HEK293 (cell line): Measurements from ENCODE around the gene KRT74.

Source experiments
- CTCF ChIA-PET: fragments of 350-600 bp; formaldehyde crosslinking; extraction: SDS; loops from one replicate; lab custom pipeline; 2021; ENCODE audit warnings: antibody characterized with exemption; lab: Yijun Ruan, JAX
- POLR2A ChIA-PET: fragments of 300-600 bp; formaldehyde crosslinking; extraction: SDS; loops from one replicate; lab custom pipeline; 2020; ENCODE audit warnings: antibody characterized with exemption, inconsistent platforms; lab: Yijun Ruan, JAX
- H3K27ac ChIP-seq: fragments of 200-500 bp; sonication (Bioruptor generic); 2 replicates; pipeline ENCODE4 v1.5.1; 2014; ENCODE audit warnings: low read depth, low read length, control low read depth, inconsistent platforms; ENCODE audit errors: extremely low read depth
- H3K36me3 ChIP-seq, 2 experiments: fragments of 200-500 bp in 1 of 2; sonication (Bioruptor generic) in 1 of 2; 1 replicate in 1 of 2; 2 replicates in 1 of 2; pipeline ENCODE4 v1.5.1; 2014 to 2017; ENCODE audit warnings: inconsistent platforms in 2 of 2, low read length in 2 of 2; ENCODE audit not compliant: control insufficient read depth in 2 of 2, insufficient read depth in 1 of 2
- H3K4me1 ChIP-seq: fragments of 200-500 bp; sonication (Bioruptor generic); 2 replicates; pipeline ENCODE4 v1.5.1; 2014; ENCODE audit warnings: mild to moderate bottlenecking, low read length, inconsistent platforms; ENCODE audit not compliant: control insufficient read depth, insufficient read depth
- H3K4me3 ChIP-seq: 2 replicates; pipeline ENCODE4 v1.5.1; 2011; ENCODE audit warnings: low read depth, mild to moderate bottlenecking, control low read depth, low read length, moderate library complexity
- H3K9me3 ChIP-seq: fragments of 200-500 bp; sonication (Bioruptor generic); 2 replicates; pipeline ENCODE4 v1.5.1; 2014; ENCODE audit warnings: low read depth, low read length, inconsistent platforms; ENCODE audit not compliant: control insufficient read depth, insufficient read depth
- GLIS1 ChIP-seq: fragments of 450-650 bp; formaldehyde crosslinking; IDR thresholded peaks from 2 replicates; pipeline ENCODE4 v1.5.1; 2016; ENCODE audit warnings: missing biosample characterization, missing genetic modification characterization
- MZF1 ChIP-seq: fragments of 450-650 bp; formaldehyde crosslinking; IDR thresholded peaks from 2 replicates; pipeline ENCODE4 v1.5.1; 2017; ENCODE audit warnings: missing biosample characterization, missing genetic modification characterization, borderline replicate concordance
- SP2 ChIP-seq: fragments of 450-650 bp; formaldehyde crosslinking; IDR thresholded peaks from 2 replicates; pipeline ENCODE4 v1.5.1; 2016; ENCODE audit warnings: missing biosample characterization, missing genetic modification characterization
- TRIM28 ChIP-seq: IDR thresholded peaks from 2 replicates; pipeline ENCODE4 v1.6.1; 2011; ENCODE audit warnings: low read length, control low read depth, borderline replicate concordance
- ZNF10 ChIP-seq: fragments of 450-650 bp; formaldehyde crosslinking; IDR thresholded peaks from 2 replicates; pipeline ENCODE4 v1.5.1; 2017; ENCODE audit warnings: missing biosample characterization, missing genetic modification characterization
- ZNF157 ChIP-seq: fragments of 450-650 bp; formaldehyde crosslinking; IDR thresholded peaks from 2 replicates; pipeline ENCODE4 v1.5.1; 2016; ENCODE audit warnings: missing biosample characterization, missing genetic modification characterization
- ZNF19 ChIP-seq: fragments of 450-650 bp; formaldehyde crosslinking; IDR thresholded peaks from 2 replicates; pipeline ENCODE4; 2016; ENCODE audit warnings: missing biosample characterization, missing genetic modification characterization, low read depth
- ZNF239 ChIP-seq: fragments of 450-650 bp; formaldehyde crosslinking; IDR thresholded peaks from 2 replicates; pipeline ENCODE4 v1.5.1; 2016; ENCODE audit warnings: missing biosample characterization, missing genetic modification characterization
- ZNF354C ChIP-seq: fragments of 450-650 bp; formaldehyde crosslinking; IDR thresholded peaks from 2 replicates; pipeline ENCODE4 v1.5.1; 2016; ENCODE audit warnings: missing biosample characterization, missing genetic modification characterization, low read depth, borderline replicate concordance
- ZNF391 ChIP-seq: fragments of 450-650 bp; formaldehyde crosslinking; IDR thresholded peaks from 2 replicates; pipeline ENCODE4 v1.5.1; 2016; ENCODE audit warnings: low read depth, missing biosample characterization, missing genetic modification characterization, borderline replicate concordance
- ZNF404 ChIP-seq: fragments of 450-650 bp; formaldehyde crosslinking; IDR thresholded peaks from 2 replicates; pipeline ENCODE4 v1.5.1; 2017; ENCODE audit warnings: missing biosample characterization, missing genetic modification characterization
- ZNF423 ChIP-seq: fragments of 450-650 bp; formaldehyde crosslinking; IDR thresholded peaks from 2 replicates; pipeline ENCODE4 v1.5.1; 2016; ENCODE audit warnings: missing biosample characterization, missing genetic modification characterization
- ZNF426 ChIP-seq: fragments of 450-650 bp; formaldehyde crosslinking; IDR thresholded peaks from 2 replicates; pipeline ENCODE4 v1.5.1; 2017; ENCODE audit warnings: missing biosample characterization, missing genetic modification characterization, mild to moderate bottlenecking, inconsistent platforms, moderate library complexity
- ZNF433 ChIP-seq: fragments of 450-650 bp; formaldehyde crosslinking; IDR thresholded peaks from 2 replicates; pipeline ENCODE4 v1.5.1; 2016; ENCODE audit warnings: missing biosample characterization, missing genetic modification characterization, low read depth
- ZNF555 ChIP-seq: fragments of 450-650 bp; formaldehyde crosslinking; conservative IDR thresholded peaks from 2 replicates; pipeline ENCODE4 v1.5.1; 2017; ENCODE audit warnings: missing biosample characterization, mild to moderate bottlenecking, missing genetic modification characterization, inconsistent platforms
- ZNF596 ChIP-seq: fragments of 450-650 bp; IDR thresholded peaks from 2 replicates; pipeline ENCODE4 v1.5.0; 2018; ENCODE audit warnings: missing biosample characterization, mild to moderate bottlenecking, missing genetic modification characterization, moderate library complexity
- ZNF658 ChIP-seq: fragments of 450-650 bp; formaldehyde crosslinking; IDR thresholded peaks from 2 replicates; pipeline ENCODE4; 2016; ENCODE audit warnings: missing biosample characterization, missing genetic modification characterization
- ZNF785 ChIP-seq: fragments of 450-650 bp; formaldehyde crosslinking; IDR thresholded peaks from 2 replicates; pipeline ENCODE4 v1.5.1; 2016; ENCODE audit warnings: missing biosample characterization, missing genetic modification characterization
- ZNF791 ChIP-seq: fragments of 450-650 bp; formaldehyde crosslinking; IDR thresholded peaks from 2 replicates; pipeline ENCODE4 v1.5.1; 2016; ENCODE audit warnings: missing biosample characterization, missing genetic modification characterization
- TF ChIP-seq, protein P1 (sequence below): fragments of 450-650 bp; formaldehyde crosslinking; IDR thresholded peaks from 2 replicates; pipeline ENCODE4 v1.5.1; 2017; ENCODE audit warnings: missing biosample characterization, missing genetic modification characterization
- TF ChIP-seq, protein P2 (sequence below): fragments of 450-650 bp; formaldehyde crosslinking; IDR thresholded peaks from 2 replicates; pipeline ENCODE4 v1.5.1; 2016; ENCODE audit warnings: missing biosample characterization, missing genetic modification characterization, borderline replicate concordance
- TF ChIP-seq, protein P3 (sequence below): fragments of 450-650 bp; formaldehyde crosslinking; IDR thresholded peaks from 2 replicates; pipeline ENCODE4 v1.5.1; 2016; ENCODE audit warnings: missing biosample characterization, missing genetic modification characterization

KRT74 gene

DNA sequence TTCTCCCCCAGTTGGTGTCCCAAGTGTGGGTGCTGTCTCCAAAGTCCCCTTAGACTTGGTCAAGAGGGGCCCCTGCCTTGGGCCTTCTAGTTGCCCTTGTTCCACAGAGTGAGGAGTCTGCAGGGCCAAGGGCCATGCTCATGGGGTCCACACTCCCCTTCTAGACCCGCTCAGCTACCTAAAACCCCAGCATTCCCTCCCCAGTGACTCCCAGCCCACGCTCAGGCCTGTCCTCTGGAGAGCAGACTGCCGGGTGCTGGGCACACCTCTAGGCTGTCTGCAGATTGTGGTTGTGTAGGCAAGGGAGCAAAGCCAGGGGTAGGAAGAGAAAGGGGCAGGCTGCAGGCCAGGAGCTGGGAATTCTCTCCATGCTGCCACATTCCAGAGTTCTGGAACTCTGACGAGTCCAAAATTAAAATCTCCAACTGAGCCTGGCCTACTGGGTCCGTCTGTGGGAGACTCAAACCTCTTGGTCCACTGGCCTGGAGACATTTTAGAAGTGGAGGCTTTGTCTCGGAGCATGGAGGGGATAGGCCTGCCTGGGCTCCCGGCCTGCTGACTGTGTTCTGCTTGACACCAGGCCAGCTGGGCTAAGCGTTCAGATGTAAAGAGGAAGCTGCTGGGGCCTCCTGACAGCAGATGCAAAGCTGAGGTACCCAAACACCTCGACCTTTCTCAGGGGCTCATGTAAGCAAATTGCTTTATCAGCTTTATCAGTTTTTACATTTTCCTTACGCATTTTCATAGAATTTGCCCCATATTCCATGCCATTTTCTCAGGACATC is 39.8 kb downstream of the KRT74 start (continued):
- TF ChIP-seq ZNF391 (no peak), ZNF555 (tag by site-specific recombination) (no peak), ZNF791 (tag by site-specific recombination) (no peak), MZF1 (tag by site-specific recombination) (no peak)

DNA sequence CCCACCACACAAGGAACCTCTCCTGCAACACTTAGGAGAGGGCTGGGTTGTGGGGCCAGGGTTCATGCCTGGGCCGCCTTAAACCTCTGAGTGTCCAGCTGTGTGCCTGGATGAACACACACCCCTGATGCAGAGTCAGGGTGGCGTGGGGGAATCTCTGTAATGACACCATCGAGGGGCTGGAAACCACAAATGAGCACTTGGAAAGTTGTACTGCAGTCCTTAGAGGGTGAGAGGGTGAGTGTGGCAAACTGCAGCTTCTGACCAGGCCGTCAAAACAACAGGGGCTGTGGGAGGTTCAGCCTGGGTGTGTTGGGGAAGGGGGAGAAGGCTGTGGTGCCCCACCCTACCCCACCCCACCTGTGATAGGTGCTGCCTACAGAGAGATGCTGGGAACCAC is 41.0 kb downstream of the KRT74 start:
- no peak overlapping the region for H3K27ac ChIP-seq
- ChIA-PET CTCF (interaction anchor here (0.6 to 2.5 kb wide), 6 partner anchors 42 to 348 kb away, joined by 3 to 8 read pairs (median 3); no protein-coding TSS in a partner anchor), POLR2A (no interaction called here)
- H3K4me1 ChIP-seq, result no peaks in the 10 kb centered on the region
- H3K36me3 ChIP-seq, result no peaks in the 10 kb centered on the region
- H3K4me3 ChIP-seq, result no peak overlapping the region
- no peaks in the 10 kb centered on the region for H3K9me3 ChIP-seq
- TF ChIP-seq ZNF658 (tag by site-specific recombination) (no peak), GLIS1 (no peak), ZNF157 (no peak), TRIM28 (no peak), ZNF404 (tag by site-specific recombination) (no peak), ZNF423 (no peak), ZNF785 (no peak), ZNF596 (no peak), ZNF426 (tag by site-specific recombination) (no peak)
- TF ChIP-seq, protein P1, sequence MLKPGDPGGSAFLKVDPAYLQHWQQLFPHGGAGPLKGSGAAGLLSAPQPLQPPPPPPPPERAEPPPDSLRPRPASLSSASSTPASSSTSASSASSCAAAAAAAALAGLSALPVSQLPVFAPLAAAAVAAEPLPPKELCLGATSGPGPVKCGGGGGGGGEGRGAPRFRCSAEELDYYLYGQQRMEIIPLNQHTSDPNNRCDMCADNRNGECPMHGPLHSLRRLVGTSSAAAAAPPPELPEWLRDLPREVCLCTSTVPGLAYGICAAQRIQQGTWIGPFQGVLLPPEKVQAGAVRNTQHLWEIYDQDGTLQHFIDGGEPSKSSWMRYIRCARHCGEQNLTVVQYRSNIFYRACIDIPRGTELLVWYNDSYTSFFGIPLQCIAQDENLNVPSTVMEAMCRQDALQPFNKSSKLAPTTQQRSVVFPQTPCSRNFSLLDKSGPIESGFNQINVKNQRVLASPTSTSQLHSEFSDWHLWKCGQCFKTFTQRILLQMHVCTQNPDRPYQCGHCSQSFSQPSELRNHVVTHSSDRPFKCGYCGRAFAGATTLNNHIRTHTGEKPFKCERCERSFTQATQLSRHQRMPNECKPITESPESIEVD (tag by site-specific recombination), result no peak

DNA sequence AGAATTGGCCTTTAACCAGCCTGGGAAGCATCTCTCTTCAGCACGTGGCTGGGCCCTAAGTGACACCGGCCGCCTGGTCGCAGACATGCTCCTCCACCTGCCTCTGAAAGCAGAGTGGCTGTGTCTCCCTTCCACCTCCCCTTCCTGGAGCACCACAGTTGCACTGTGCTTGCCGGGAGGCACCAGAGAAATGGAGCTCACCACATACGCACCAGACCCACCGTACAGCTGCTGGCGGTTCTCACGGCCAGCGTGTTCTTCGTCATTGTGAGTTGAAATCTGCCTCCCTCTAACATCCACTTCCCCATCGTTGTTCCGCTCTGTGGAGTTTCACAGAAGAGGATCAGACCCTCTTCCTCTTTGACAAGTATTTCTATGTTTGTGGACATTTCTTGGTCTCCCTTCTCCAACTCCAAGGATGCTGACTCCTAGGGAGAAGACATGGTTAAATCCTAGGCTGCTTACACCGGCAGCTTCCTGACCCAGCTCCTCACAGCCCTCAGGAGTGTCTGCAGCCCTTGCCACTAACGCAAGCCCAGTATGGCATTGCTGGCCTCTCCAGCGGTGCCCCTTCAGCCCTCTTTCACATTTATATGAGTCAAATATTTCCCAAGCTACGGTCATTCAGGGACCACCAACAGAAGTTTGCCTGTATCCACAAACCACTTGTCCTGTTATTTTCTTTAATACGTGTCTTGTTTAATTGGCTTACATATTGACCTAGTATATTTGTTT is 41.9 kb downstream of the KRT74 start:
- TF ChIP-seq ZNF239 (no peak), SP2 (tag by site-specific recombination) (no peak), ZNF10 (tag by site-specific recombination) (no peak), ZNF433 (tag by site-specific recombination) (no peak), ZNF354C (tag by site-specific recombination) (no peak), ZNF19 (tag by site-specific recombination) (no peak)
- TF ChIP-seq, protein P2, sequence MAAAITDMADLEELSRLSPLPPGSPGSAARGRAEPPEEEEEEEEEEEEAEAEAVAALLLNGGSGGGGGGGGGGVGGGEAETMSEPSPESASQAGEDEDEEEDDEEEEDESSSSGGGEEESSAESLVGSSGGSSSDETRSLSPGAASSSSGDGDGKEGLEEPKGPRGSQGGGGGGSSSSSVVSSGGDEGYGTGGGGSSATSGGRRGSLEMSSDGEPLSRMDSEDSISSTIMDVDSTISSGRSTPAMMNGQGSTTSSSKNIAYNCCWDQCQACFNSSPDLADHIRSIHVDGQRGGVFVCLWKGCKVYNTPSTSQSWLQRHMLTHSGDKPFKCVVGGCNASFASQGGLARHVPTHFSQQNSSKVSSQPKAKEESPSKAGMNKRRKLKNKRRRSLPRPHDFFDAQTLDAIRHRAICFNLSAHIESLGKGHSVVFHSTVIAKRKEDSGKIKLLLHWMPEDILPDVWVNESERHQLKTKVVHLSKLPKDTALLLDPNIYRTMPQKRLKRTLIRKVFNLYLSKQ (tag by site-specific recombination), result no peak
- TF ChIP-seq, protein P3, sequence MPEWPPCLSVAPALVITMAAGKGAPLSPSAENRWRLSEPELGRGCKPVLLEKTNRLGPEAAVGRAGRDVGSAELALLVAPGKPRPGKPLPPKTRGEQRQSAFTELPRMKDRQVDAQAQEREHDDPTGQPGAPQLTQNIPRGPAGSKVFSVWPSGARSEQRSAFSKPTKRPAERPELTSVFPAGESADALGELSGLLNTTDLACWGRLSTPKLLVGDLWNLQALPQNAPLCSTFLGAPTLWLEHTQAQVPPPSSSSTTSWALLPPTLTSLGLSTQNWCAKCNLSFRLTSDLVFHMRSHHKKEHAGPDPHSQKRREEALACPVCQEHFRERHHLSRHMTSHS (tag by site-specific recombination), result no peak
- TF ChIP-seq, all 188 proteins: peak for 0

More for the DNA sequence above, 41.9 kb downstream of the KRT74 start:
- ChIA-PET POLR2A (no interaction called here), CTCF (interaction anchor here (0.7 to 0.8 kb wide), 3 partner anchors 136 to 349 kb away, joined by 3 read pairs; no protein-coding TSS in a partner anchor)
- H3K36me3 ChIP-seq, result no peaks in the 10 kb centered on the region
- H3K27ac ChIP-seq, result no peak overlapping the region
- H3K9me3 ChIP-seq, result no peaks in the 10 kb centered on the region
- H3K4me3 ChIP-seq, result no peak overlapping the region
- H3K4me1 ChIP-seq, result no peaks in the 10 kb centered on the region
